A549 (cell line): ENCODE data around the gene TSPAN16. TPM values are rescaled to one million over a fixed set of nuclear protein-coding genes. Genes with fewer than 3 reads are reported as not detected.

Source experiments
- ATAC-seq, 2 experiments: fragments of 200-7000 bp in 1 of 2; fragments of >200 bp in 1 of 2; cut with Nextera tagmentation in 1 of 2; cut with Tn5 transposase in 1 of 2; 3 replicates each; pipeline versions ENCODE4 v1.8.0 to v1.9.1; 2018 to 2020; ENCODE audit warnings: mild to moderate bottlenecking in 1 of 2, moderate library complexity in 1 of 2
- CTCF ChIA-PET: fragments of 300-600 bp; sonication (Branson Sonifier 250); formaldehyde crosslinking; extraction: SDS; loops from one replicate; lab custom pipeline; 2021; ENCODE audit warnings: antibody characterized with exemption, inconsistent platforms; lab: Yijun Ruan, JAX
- POLR2A ChIA-PET: fragments of 350-600 bp; formaldehyde crosslinking; extraction: SDS; loops from one replicate; lab custom pipeline; 2021; ENCODE audit warnings: antibody characterized with exemption, inconsistent platforms; lab: Yijun Ruan, JAX
- DNase-seq, 2 experiments: peaks; one replicate each; pipeline versions ENCODE4 v3.0.0 to v3.0.0-alpha.2; 2011 to 2016; ENCODE audit warnings: low read depth in 1 of 2, low spot score in 1 of 2
- FAIRE-seq: peaks from 2 replicates; lab custom pipeline; 2011; peaks lifted over from hg19 to GRCh38; lab: Jason Lieb, UNC
- H3K27ac ChIP-seq, 2 experiments: fragments of >200 bp; sonication (Bioruptor Twin); formaldehyde crosslinking; 3 replicates each; pipeline ENCODE4 v1.5.1; 2016 to 2017
- H3K4me1 ChIP-seq: fragments of >200 bp; sonication (Bioruptor Twin); formaldehyde crosslinking; 3 replicates; pipeline ENCODE4 v1.6.1; 2016
- H3K4me2 ChIP-seq: fragments of >200 bp; sonication (Bioruptor Twin); formaldehyde crosslinking; 3 replicates; pipeline ENCODE4 v1.6.1; 2016
- H3K4me3 ChIP-seq: fragments of >200 bp; sonication (Bioruptor Twin); formaldehyde crosslinking; 3 replicates; pipeline ENCODE4 v1.5.1; 2016
- H3K9me3 ChIP-seq: fragments of >200 bp; sonication (Bioruptor Twin); formaldehyde crosslinking; 3 replicates; pipeline ENCODE4 v1.6.1; 2016
- BHLHE40 ChIP-seq: IDR thresholded peaks from 2 replicates; pipeline ENCODE4 v1.6.1; 2012; ENCODE audit warnings: low read depth, low read length, inconsistent platforms
- CHD4 ChIP-seq: fragments of 200-600 bp; sonication (generic); IDR thresholded peaks from 2 replicates; pipeline ENCODE4 v1.6.1; 2016; ENCODE audit warnings: antibody characterized with exemption, mild to moderate bottlenecking, borderline replicate concordance
- ESRRA ChIP-seq: fragments of 150-350 bp; IDR thresholded peaks from 2 replicates; pipeline ENCODE4 v1.6.1; 2014; ENCODE audit warnings: mild to moderate bottlenecking, low read length, borderline replicate concordance
- FOSL2 ChIP-seq, 2 experiments: fragments of 450-650 bp in 1 of 2; fragments of >200 bp in 1 of 2; sonication (Bioruptor Twin) in 1 of 2; formaldehyde crosslinking; IDR thresholded peaks; 2 replicates each; pipeline versions ENCODE4 v1.5.0 to v1.6.1; 2016 to 2020; ENCODE audit warnings: mild to moderate bottlenecking in 1 of 2, moderate library complexity in 1 of 2
- HOXA7 ChIP-seq: fragments of 250-450 bp; sonication (Bioruptor Pico); IDR thresholded peaks from 2 replicates; pipeline ENCODE4 v1.5.0; 2020; ENCODE audit warnings: mild to moderate bottlenecking, moderate library complexity
- KDM1A ChIP-seq: fragments of 200-600 bp; sonication (generic); IDR thresholded peaks from 2 replicates; pipeline ENCODE4 v1.6.1; 2016; ENCODE audit warnings: low read depth, mild to moderate bottlenecking
- KDM5A ChIP-seq: fragments of 200-600 bp; sonication (generic); IDR thresholded peaks from 2 replicates; pipeline ENCODE4 v1.6.1; 2016; ENCODE audit warnings: antibody characterized with exemption, mild to moderate bottlenecking
- MAFK ChIP-seq: fragments of 450-650 bp; IDR thresholded peaks from 2 replicates; pipeline ENCODE4 v1.6.1; 2014; ENCODE audit not compliant: partially characterized antibody
- NPAS2 ChIP-seq: fragments of 250-450 bp; sonication (Bioruptor Pico); IDR thresholded peaks from 2 replicates; pipeline ENCODE4 v1.8.0; 2022; ENCODE audit warnings: mild to moderate bottlenecking, moderate library complexity, borderline replicate concordance
- PHF8 ChIP-seq: fragments of 200-600 bp; sonication (generic); IDR thresholded peaks from 2 replicates; pipeline ENCODE4 v1.6.1; 2016; ENCODE audit warnings: low read depth, mild to moderate bottlenecking, antibody characterized with exemption, moderate library complexity, borderline replicate concordance
- RARB ChIP-seq: fragments of 250-450 bp; sonication (Bioruptor Pico); IDR thresholded peaks from 2 replicates; pipeline ENCODE4 v1.8.0; 2021; ENCODE audit warnings: mild to moderate bottlenecking, moderate library complexity
- RCOR1 ChIP-seq: fragments of 150-350 bp; IDR thresholded peaks from 2 replicates; pipeline ENCODE4 v1.6.1; 2014; ENCODE audit warnings: antibody characterized with exemption, low read length, low read depth
- RNF2 ChIP-seq: fragments of 200-600 bp; sonication (generic); IDR thresholded peaks from 2 replicates; pipeline ENCODE4 v1.6.1; 2016; ENCODE audit warnings: low read depth, mild to moderate bottlenecking, antibody characterized with exemption, moderate library complexity, borderline replicate concordance
- TP53 ChIP-seq: fragments of 250-450 bp; sonication (Bioruptor Pico); IDR thresholded peaks from 2 replicates; pipeline ENCODE4 v1.5.0; 2021; ENCODE audit warnings: mild to moderate bottlenecking, moderate library complexity
- ZSCAN20 ChIP-seq: fragments of 250-450 bp; sonication (Bioruptor Pico); IDR thresholded peaks from 2 replicates; pipeline ENCODE4 v1.8.0; 2022; ENCODE audit warnings: mild to moderate bottlenecking, moderate library complexity
- WGBS: methylation state at CpG from one replicate; pipeline ENCODE4 v1.1.6; 2017; ENCODE audit errors: missing lambda C conversion rate; 5-methylcytosine and 5-hydroxymethylcytosine counted together
- polyA plus RNA-seq, 4 experiments: library from polyadenylated mRNA; depleted of rRNA in 3 of 4; stranded (reverse); fragments of >200 nt; fragmentation: RNase III in 1 of 4; extraction: RNeasy Plus Mini Kit Qiagen cat#74134 plus additional on column Dnase treatment in 1 of 4; gene quantifications; 2 replicates in 3 of 4; 3 replicates in 1 of 4; pipeline ENCODE4 v1.2.3, GENCODE V29; 2011 to 2017
- TF ChIP-seq, protein P1 (sequence below): fragments of >200 bp; sonication (Bioruptor Twin); formaldehyde crosslinking; IDR thresholded peaks from 2 replicates; pipeline ENCODE4 v1.6.1; 2016
- TF ChIP-seq, protein P2 (sequence below): fragments of 450-650 bp; IDR thresholded peaks from 2 replicates; pipeline ENCODE4 v1.6.1; 2014; ENCODE audit warnings: antibody characterized with exemption
- TF ChIP-seq, protein P3 (sequence below): fragments of >200 bp; sonication (Bioruptor Twin); formaldehyde crosslinking; IDR thresholded peaks from 3 replicates; pipeline ENCODE4 v1.6.1; 2016

Gene TSPAN16
- polyA plus RNA-seq, 2 of the 4 experiments (the other 2 are of a cell fraction) = not detected

DNA sequence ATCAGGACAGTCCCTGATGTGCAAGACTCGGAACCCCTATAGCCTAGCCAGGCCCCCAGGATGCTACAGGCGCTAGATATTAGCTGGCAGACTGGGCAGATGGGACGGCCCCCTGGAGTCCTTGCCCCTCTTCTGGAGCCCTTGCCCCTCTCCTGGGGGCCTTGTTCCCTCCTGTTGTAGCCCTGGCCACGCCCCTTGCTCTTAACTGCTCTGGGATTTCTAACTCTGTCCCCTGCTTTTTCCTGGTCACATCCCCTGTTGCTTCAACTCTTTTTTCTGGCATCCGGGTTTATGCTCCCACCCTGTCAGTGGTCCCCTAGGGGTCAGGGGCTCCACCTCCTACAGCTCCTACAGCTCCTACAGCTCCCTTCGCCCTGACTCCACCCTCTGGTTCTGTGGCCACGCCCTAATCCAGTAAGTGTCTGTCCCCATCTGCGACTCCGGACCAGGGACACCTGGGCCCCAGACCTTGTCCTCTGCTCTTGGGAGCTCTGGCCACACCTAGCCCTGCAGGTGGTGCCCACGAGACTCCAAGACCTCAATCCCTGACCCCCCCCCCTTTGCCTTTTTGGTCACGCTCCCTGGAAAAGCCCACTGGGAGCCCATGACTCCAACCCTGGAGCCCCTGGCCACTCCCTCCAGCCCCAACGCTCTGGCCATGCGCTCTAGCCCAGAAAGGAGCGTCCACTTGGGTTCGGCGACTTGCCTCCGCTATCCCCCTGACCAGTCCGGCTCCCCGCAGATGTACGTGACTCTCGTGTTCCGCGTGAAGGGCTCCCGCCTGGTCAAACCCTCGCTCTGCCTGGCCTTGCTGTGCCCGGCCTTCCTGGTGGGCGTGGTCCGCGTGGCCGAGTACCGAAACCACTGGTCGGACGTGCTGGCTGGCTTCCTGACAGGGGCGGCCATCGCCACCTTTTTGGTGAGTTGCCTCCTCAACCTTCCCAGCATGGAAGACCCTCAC lies 66.1 kb downstream of the TSPAN16 start (continued):
- TF ChIP-seq FOSL2 (IDR thresholded peaks at IDR 0.05) = no peak
- TF ChIP-seq FOSL2 (CRISPR knock-in tag; IDR thresholded peaks at IDR 0.05) = no peak
- TF ChIP-seq ESRRA = no peak
- no peak for TF ChIP-seq ZSCAN20 (CRISPR knock-in tag)
- no peak for TF ChIP-seq RARB (CRISPR knock-in tag)
- TF ChIP-seq MAFK = no peak
- no peak for TF ChIP-seq RNF2
- no peak for TF ChIP-seq PHF8

DNA sequence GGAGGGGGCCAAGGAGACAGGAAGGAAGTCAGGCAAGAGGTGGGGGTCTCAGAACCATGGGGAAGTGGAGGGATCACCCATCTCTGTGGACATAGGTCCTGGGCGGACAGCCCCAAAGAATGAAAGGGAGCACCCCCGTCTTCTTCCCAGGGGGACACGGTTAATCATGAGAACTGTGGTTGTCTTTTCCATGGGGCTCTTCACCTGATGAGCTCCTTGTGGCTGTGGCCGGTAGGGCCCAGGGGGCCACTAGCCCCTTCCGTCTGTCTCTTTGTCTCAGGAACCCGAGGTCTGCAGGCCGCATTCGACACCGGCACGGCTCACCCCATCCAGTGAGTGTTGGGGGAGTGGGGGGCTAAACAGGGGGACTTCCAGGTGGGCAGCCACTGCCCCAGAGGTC lies 67.9 kb downstream of the TSPAN16 start:
- no peak overlapping the region for H3K4me3 ChIP-seq
- TF ChIP-seq KDM1A (no peak), CHD4 (no peak), RCOR1 (no peak), ZSCAN20 (CRISPR knock-in tag) (no peak), KDM5A (no peak)
- TF ChIP-seq, protein P1, sequence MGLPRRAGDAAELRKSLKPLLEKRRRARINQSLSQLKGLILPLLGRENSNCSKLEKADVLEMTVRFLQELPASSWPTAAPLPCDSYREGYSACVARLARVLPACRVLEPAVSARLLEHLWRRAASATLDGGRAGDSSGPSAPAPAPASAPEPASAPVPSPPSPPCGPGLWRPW = no peak
- TF ChIP-seq, protein P2, sequence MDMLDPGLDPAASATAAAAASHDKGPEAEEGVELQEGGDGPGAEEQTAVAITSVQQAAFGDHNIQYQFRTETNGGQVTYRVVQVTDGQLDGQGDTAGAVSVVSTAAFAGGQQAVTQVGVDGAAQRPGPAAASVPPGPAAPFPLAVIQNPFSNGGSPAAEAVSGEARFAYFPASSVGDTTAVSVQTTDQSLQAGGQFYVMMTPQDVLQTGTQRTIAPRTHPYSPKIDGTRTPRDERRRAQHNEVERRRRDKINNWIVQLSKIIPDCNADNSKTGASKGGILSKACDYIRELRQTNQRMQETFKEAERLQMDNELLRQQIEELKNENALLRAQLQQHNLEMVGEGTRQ = no peak
- TF ChIP-seq, all 56 proteins: peak for 0
- H3K4me2 ChIP-seq = no peak overlapping the region
- ATAC-seq (no peak), FAIRE-seq (no peak), DNase-seq (no peak)
- H3K27ac ChIP-seq = no peak overlapping the region
- 89% methylated on average over 6 of the region's 10 CpGs for WGBS
- POLR2A ChIA-PET = interaction anchor here (2.8 kb wide), 1 partner anchor 11 kb away, joined by 13 read pairs; the partner anchor contains the start of gene SWSAP1
- CTCF ChIA-PET = interaction anchor here (1.0 to 1.6 kb wide), 3 partner anchors 12 to 19 kb away, joined by 3 to 4 read pairs (median 4); no protein-coding TSS in a partner anchor
- no peaks in the 10 kb centered on the region for H3K9me3 ChIP-seq
- H3K4me1 ChIP-seq = no peaks in the 10 kb centered on the region

DNA sequence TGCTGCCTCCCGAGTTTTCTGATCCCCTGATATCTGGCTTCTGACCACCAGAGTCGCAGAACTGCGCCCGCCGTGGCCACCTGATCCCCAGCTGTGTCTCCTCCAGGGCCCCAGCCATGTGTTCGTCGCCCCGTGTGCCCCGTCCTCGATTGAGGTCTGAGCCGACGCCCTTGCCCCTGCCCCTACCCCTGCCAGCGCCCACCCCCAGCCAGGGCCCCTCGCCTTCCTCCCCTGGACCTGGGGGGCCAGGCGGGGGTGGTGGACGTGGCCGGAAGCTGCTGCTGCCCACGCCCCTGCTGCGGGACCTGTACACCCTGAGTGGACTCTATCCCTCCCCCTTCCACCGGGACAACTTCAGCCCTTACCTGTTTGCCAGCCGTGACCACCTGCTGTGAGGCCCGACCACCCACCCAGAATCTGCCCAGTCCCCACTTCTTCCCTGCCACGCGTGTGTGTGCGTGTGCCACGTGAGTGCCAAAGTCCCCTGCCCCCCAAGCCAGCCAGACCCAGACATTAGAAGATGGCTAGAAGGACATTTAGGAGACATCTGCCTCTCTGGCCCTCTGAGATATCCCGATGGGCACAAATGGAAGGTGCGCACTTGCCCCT lies 68.4 kb downstream of the TSPAN16 start:
- ATAC-seq (no peak), DNase-seq (no peak), FAIRE-seq (no peak)
- POLR2A ChIA-PET = interaction anchor here (2.8 kb wide), 1 partner anchor 11 kb away, joined by 13 read pairs; the partner anchor contains the start of gene SWSAP1
- Histone ChIP-seq H3K9me3 (no peaks in the 10 kb centered on the region), H3K4me1 (no peaks in the 10 kb centered on the region), H3K4me3 (no peak overlapping the region), H3K4me2 (no peak overlapping the region), H3K27ac (no peak overlapping the region)
- WGBS = 90% methylated on average over 21 of the region's 28 CpGs
- TF ChIP-seq NPAS2 (no peak), HOXA7 (CRISPR knock-in tag) (no peak), BHLHE40 (no peak), PHF8 (no peak), TP53 (CRISPR knock-in tag) (no peak)
- TF ChIP-seq, protein P3, sequence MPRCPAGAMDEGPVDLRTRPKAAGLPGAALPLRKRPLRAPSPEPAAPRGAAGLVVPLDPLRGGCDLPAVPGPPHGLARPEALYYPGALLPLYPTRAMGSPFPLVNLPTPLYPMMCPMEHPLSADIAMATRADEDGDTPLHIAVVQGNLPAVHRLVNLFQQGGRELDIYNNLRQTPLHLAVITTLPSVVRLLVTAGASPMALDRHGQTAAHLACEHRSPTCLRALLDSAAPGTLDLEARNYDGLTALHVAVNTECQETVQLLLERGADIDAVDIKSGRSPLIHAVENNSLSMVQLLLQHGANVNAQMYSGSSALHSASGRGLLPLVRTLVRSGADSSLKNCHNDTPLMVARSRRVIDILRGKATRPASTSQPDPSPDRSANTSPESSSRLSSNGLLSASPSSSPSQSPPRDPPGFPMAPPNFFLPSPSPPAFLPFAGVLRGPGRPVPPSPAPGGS = no peak
- CTCF ChIA-PET = interaction anchor here (1.0 to 1.6 kb wide), 3 partner anchors 12 to 18 kb away, joined by 3 to 4 read pairs (median 4); no protein-coding TSS in a partner anchor
